ENCODE measurements around the gene CCDC63. TPM values are rescaled to one million over a fixed set of nuclear protein-coding genes. Genes with fewer than 3 reads are reported as not detected.

Gene CCDC63
- total RNA-seq, 1 experiment from 2014 or later, result not detected

DNA sequence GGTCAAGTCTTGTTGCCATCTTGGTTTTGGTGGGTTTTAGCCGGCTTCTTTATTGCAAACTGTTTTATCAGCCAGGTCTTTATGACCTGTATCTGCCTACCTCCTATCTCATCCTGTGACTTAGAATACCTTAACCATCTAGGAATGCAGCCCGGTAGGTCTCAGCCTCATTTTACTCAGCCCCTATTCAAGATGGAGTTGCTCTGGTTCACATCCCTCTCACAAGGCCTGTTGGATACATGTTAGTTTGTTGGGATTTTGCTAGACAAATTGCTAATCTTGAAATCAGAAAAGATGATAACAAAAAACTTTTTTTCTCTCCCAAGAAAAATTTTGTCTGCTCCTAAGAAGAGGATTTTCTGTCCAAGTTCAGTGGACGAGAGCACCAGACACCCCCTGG, 27.6 kb upstream of the CCDC63 start:
- POLR2A ChIA-PET, result no interaction called here
- CTCF ChIA-PET, result no interaction called here
- in situ Hi-C loops (cut with HindIII; ENCODE audit: low pct_unique_long_range_greater_than_20kb, low sequenced_read_pairs) (no loop called here), intact Hi-C loops (cut with micrococcal nuclease; ENCODE audit: unreplicated experiment) (no loop called here)
- Histone ChIP-seq H3K4me3 (ENCODE audit: low read depth in 2 of 2, low read length in 2 of 2) (no peak overlapping the region), H3K36me3 (ENCODE audit: control insufficient read depth, insufficient read depth, low read length) (no peaks in the 10 kb centered on the region), H3K9me3 (ENCODE audit: control insufficient read depth, insufficient read depth, low read depth, low read length) (no peaks in the 10 kb centered on the region), H3K4me1 (ENCODE audit: control insufficient read depth, insufficient read depth, low read length) (no peaks in the 10 kb centered on the region), H3K27ac (ENCODE audit: low read length) (no peak overlapping the region), H3K27me3 (ENCODE audit: control insufficient read depth, insufficient read depth, low read length) (no peaks in the 10 kb centered on the region)
- no TSS peak for BruUV-seq (replicated peaks)
- DNase-seq (ENCODE audit: low read depth, low spot score), result no peak
- TF ChIP-seq TCF7L2 (IDR thresholded peaks at IDR 0.05; ENCODE audit: low read depth, low read length), result no peak
- TF ChIP-seq, protein P1, sequence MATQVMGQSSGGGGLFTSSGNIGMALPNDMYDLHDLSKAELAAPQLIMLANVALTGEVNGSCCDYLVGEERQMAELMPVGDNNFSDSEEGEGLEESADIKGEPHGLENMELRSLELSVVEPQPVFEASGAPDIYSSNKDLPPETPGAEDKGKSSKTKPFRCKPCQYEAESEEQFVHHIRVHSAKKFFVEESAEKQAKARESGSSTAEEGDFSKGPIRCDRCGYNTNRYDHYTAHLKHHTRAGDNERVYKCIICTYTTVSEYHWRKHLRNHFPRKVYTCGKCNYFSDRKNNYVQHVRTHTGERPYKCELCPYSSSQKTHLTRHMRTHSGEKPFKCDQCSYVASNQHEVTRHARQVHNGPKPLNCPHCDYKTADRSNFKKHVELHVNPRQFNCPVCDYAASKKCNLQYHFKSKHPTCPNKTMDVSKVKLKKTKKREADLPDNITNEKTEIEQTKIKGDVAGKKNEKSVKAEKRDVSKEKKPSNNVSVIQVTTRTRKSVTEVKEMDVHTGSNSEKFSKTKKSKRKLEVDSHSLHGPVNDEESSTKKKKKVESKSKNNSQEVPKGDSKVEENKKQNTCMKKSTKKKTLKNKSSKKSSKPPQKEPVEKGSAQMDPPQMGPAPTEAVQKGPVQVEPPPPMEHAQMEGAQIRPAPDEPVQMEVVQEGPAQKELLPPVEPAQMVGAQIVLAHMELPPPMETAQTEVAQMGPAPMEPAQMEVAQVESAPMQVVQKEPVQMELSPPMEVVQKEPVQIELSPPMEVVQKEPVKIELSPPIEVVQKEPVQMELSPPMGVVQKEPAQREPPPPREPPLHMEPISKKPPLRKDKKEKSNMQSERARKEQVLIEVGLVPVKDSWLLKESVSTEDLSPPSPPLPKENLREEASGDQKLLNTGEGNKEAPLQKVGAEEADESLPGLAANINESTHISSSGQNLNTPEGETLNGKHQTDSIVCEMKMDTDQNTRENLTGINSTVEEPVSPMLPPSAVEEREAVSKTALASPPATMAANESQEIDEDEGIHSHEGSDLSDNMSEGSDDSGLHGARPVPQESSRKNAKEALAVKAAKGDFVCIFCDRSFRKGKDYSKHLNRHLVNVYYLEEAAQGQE (IDR thresholded peaks at IDR 0.05; ENCODE audit: insufficient read depth in 1 of 2, low read depth in 2 of 2, low read length in 1 of 2), result no peak
- no peak for TF ChIP-seq SIN3A (IDR thresholded peaks at IDR 0.05; ENCODE audit: borderline replicate concordance, insufficient read depth, low read depth, low read length)
- TF ChIP-seq POLR2AphosphoS5 (IDR thresholded peaks at IDR 0.05; ENCODE audit: low read depth, low read length), result no peak
- TF ChIP-seq, protein P2, sequence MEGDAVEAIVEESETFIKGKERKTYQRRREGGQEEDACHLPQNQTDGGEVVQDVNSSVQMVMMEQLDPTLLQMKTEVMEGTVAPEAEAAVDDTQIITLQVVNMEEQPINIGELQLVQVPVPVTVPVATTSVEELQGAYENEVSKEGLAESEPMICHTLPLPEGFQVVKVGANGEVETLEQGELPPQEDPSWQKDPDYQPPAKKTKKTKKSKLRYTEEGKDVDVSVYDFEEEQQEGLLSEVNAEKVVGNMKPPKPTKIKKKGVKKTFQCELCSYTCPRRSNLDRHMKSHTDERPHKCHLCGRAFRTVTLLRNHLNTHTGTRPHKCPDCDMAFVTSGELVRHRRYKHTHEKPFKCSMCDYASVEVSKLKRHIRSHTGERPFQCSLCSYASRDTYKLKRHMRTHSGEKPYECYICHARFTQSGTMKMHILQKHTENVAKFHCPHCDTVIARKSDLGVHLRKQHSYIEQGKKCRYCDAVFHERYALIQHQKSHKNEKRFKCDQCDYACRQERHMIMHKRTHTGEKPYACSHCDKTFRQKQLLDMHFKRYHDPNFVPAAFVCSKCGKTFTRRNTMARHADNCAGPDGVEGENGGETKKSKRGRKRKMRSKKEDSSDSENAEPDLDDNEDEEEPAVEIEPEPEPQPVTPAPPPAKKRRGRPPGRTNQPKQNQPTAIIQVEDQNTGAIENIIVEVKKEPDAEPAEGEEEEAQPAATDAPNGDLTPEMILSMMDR (IDR thresholded peaks at IDR 0.05), result no peak
- no peak for ATAC-seq

DNA sequence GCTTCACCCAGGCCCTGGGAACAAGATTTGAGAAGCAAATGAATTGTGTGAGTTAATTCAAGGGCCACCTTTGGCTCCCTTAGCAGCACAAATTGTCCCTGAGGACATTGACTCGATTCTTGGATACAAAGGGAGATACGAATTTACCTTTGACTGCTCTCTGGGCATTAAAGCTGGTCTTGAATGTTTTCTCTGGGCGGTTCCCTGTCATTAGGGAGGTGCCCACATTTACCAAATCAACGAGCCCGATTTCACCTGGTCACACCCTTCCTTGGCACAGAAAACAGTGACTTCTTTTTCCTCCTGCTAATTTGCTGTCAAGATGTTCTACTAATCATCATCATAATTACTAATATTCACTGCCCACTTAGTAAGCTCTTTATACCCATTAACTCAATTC, 27.1 kb upstream of the CCDC63 start:
- Histone ChIP-seq H3K4me3 (ENCODE audit: low read depth in 2 of 2, low read length in 2 of 2) (no peak overlapping the region), H3K9me3 (ENCODE audit: control insufficient read depth, insufficient read depth, low read depth, low read length) (no peaks in the 10 kb centered on the region), H3K27me3 (ENCODE audit: control insufficient read depth, insufficient read depth, low read length) (no peaks in the 10 kb centered on the region), H3K27ac (ENCODE audit: low read length) (no peak overlapping the region), H3K36me3 (ENCODE audit: control insufficient read depth, insufficient read depth, low read length) (no peaks in the 10 kb centered on the region), H3K4me1 (ENCODE audit: control insufficient read depth, insufficient read depth, low read length) (no peaks in the 10 kb centered on the region)
- no TSS peak for BruUV-seq (replicated peaks)
- in situ Hi-C loops (cut with HindIII; ENCODE audit: low pct_unique_long_range_greater_than_20kb, low sequenced_read_pairs) (no loop called here), intact Hi-C loops (cut with micrococcal nuclease; ENCODE audit: unreplicated experiment) (no loop called here)
- no peak for DNase-seq (ENCODE audit: low read depth, low spot score)
- TF ChIP-seq SIN3A (IDR thresholded peaks at IDR 0.05; ENCODE audit: borderline replicate concordance, insufficient read depth, low read depth, low read length), result no peak
- no peak for TF ChIP-seq TCF7L2 (IDR thresholded peaks at IDR 0.05; ENCODE audit: low read depth, low read length)
- TF ChIP-seq, protein P1 (IDR thresholded peaks at IDR 0.05; ENCODE audit: insufficient read depth in 1 of 2, low read depth in 2 of 2, low read length in 1 of 2), result no peak
- TF ChIP-seq POLR2AphosphoS5 (IDR thresholded peaks at IDR 0.05; ENCODE audit: low read depth, low read length), result no peak
- TF ChIP-seq, protein P2 (IDR thresholded peaks at IDR 0.05), result no peak
- ChIA-PET POLR2A (no interaction called here), CTCF (no interaction called here)
- ATAC-seq, result no peak

Data from Panc1 (cell line).